ENCODE results near the gene STK38. TPM values are rescaled to one million over a fixed set of nuclear protein-coding genes. Genes with fewer than 3 reads are reported as not detected.

STK38 gene
- polyA plus RNA-seq, 2 of the 4 experiments (the other 2 are of a cell fraction): 30.0 to 30.9 TPM

- H3K4me2 ChIP-seq: no peak overlapping the region
- H3K4me1 ChIP-seq: no peaks in the 10 kb centered on the region
- ATAC-seq: no peak
- no peak for DNase-seq (ENCODE audit: low read depth in 1 of 2, low spot score in 1 of 2)
- no peaks in the 10 kb centered on the region for H3K9me3 ChIP-seq
- no peak overlapping the region for H3K4me3 ChIP-seq
- 86% methylated on average over 2 of the region's 2 CpGs for WGBS (ENCODE audit: missing lambda C conversion rate)
- FAIRE-seq: no peak
- ChIA-PET POLR2A (no interaction called here), CTCF (interaction anchor here (0.7 to 1.1 kb wide), 2 partner anchors 12 to 14 kb away, joined by 3 read pairs; no protein-coding TSS in a partner anchor)
- H3K27ac ChIP-seq: no peak overlapping the region
- no peak for TF ChIP-seq KDM5A (IDR thresholded peaks at IDR 0.05)
- TF ChIP-seq NPAS2 (CRISPR knock-in tag; IDR thresholded peaks at IDR 0.05; ENCODE audit: borderline replicate concordance): no peak
- no peak for TF ChIP-seq PHF8 (IDR thresholded peaks at IDR 0.05; ENCODE audit: borderline replicate concordance, low read depth)
- TF ChIP-seq NR3C1 (IDR thresholded peaks at IDR 0.05): no peak
- no peak for TF ChIP-seq FOSB (CRISPR knock-in tag; IDR thresholded peaks at IDR 0.05)
- TF ChIP-seq SREBF2 (IDR thresholded peaks at IDR 0.05): no peak
- no peak for TF ChIP-seq MAZ (IDR thresholded peaks at IDR 0.05; ENCODE audit: borderline replicate concordance, low read depth, low read length)
- no peak for TF ChIP-seq CHD2 (IDR thresholded peaks at IDR 0.05; ENCODE audit: low read length, partially characterized antibody)
- TF ChIP-seq ELK1 (IDR thresholded peaks at IDR 0.05; ENCODE audit: low read depth, low read length): no peak
- no peak for TF ChIP-seq HOXA7 (CRISPR knock-in tag; IDR thresholded peaks at IDR 0.05)
- TF ChIP-seq POLR2AphosphoS2 (conservative IDR thresholded peaks at IDR 0.05; ENCODE audit: low read length): no peak
- no peak for TF ChIP-seq ZC3H11A (IDR thresholded peaks at IDR 0.05)
- no peak for TF ChIP-seq BHLHE40 (IDR thresholded peaks at IDR 0.05; ENCODE audit: low read depth, low read length)
- no peak for TF ChIP-seq EP300 (IDR thresholded peaks at IDR 0.05)
These were observed 29.9 kb downstream of the STK38 start for GRCh38 chr6:36517408-36517807.

- no peak for DNase-seq (ENCODE audit: low read depth in 1 of 2, low spot score in 1 of 2)
- Histone ChIP-seq H3K4me2 (no peak overlapping the region), H3K4me3 (no peak overlapping the region), H3K27ac (no peak overlapping the region), H3K4me1 (no peaks in the 10 kb centered on the region), H3K9me3 (no peaks in the 10 kb centered on the region)
- no peak for FAIRE-seq
- ChIA-PET POLR2A (no interaction called here), CTCF (interaction anchor here (0.7 to 1.1 kb wide), 2 partner anchors 11 to 15 kb away, joined by 3 read pairs; no protein-coding TSS in a partner anchor)
- TF ChIP-seq HOXB5 (CRISPR knock-in tag; IDR thresholded peaks at IDR 0.05) (no peak), NFE2L2 (conservative IDR thresholded peaks at IDR 0.05; ENCODE audit: low read length) (no peak), FOXS1 (CRISPR knock-in tag; IDR thresholded peaks at IDR 0.05) (no peak), POLR2AphosphoS2 (conservative IDR thresholded peaks at IDR 0.05; ENCODE audit: low read length) (no peak), PBX3 (IDR thresholded peaks at IDR 0.05) (no peak), PHF8 (IDR thresholded peaks at IDR 0.05; ENCODE audit: borderline replicate concordance, low read depth) (no peak), REST (IDR thresholded peaks at IDR 0.05) (no peak), JUNB (IDR thresholded peaks at IDR 0.05) (no peak), FOSL2 (IDR thresholded peaks at IDR 0.05) (no peak), FOSL2 (CRISPR knock-in tag; IDR thresholded peaks at IDR 0.05) (no peak), TFCP2L1 (CRISPR knock-in tag; IDR thresholded peaks at IDR 0.05) (no peak), CEBPB (IDR thresholded peaks at IDR 0.05) (no peak), RARB (CRISPR knock-in tag; IDR thresholded peaks at IDR 0.05) (no peak), ZNF302 (CRISPR knock-in tag; IDR thresholded peaks at IDR 0.05) (no peak), NPAS2 (CRISPR knock-in tag; IDR thresholded peaks at IDR 0.05; ENCODE audit: borderline replicate concordance) (no peak), EHMT2 (IDR thresholded peaks at IDR 0.05; ENCODE audit: low read depth) (no peak), NR3C1 (IDR thresholded peaks at IDR 0.05) (no peak), CBX2 (IDR thresholded peaks at IDR 0.05; ENCODE audit: borderline replicate concordance, low read depth) (no peak)
- ATAC-seq: no peak
These were observed 30.3 kb downstream of the STK38 start for GRCh38 chr6:36516988-36517387.

Data from A549 (cell line).